IMR-90 (cell line): ENCODE data around the gene FN1. TPM values are rescaled to one million over a fixed set of nuclear protein-coding genes. Genes with fewer than 3 reads are reported as not detected.

Experiments used
- ATAC-seq: fragments of 200-7000 bp; cut with Tn5 transposase; 2 replicates; pipeline ENCODE4 v1.9.1; 2020; ENCODE audit warnings: low read depth, mild to moderate bottlenecking, moderate library complexity
- BruUV-seq: library from RNA; stranded (reverse); fragments of 400-500 nt; replicated peaks from 2 replicates; lab custom pipeline; 2021; lab: Mats Ljungman, UMichigan
- CTCF ChIA-PET: fragments of 300-600 bp; formaldehyde crosslinking; extraction: SDS; loops from one replicate; lab custom pipeline; 2021; ENCODE audit warnings: antibody characterized with exemption; lab: Yijun Ruan, JAX
- POLR2A ChIA-PET: fragments of 300-600 bp; sonication (Branson Sonifier 250); formaldehyde crosslinking; loops from one replicate; lab custom pipeline; 2022; ENCODE audit warnings: antibody characterized with exemption; ENCODE audit not compliant: unreplicated experiment; lab: Charles Lee
- DNase-seq: peaks from one replicate; pipeline ENCODE4 v3.0.0; 2013
- H2AFZ ChIP-seq: replicated peaks from 2 replicates; pipeline ENCODE3; 2013; ENCODE audit warnings: low read length, mild to moderate bottlenecking; ENCODE audit not compliant: poor library complexity
- H2AK5ac ChIP-seq: 2 replicates; pipeline ENCODE4 v1.6.1; 2013; ENCODE audit warnings: low read depth, low read length, inconsistent platforms
- H2AK9ac ChIP-seq: replicated peaks from 2 replicates; pipeline ENCODE3; 2013; ENCODE audit warnings: mild to moderate bottlenecking, low read depth, low read length, moderate library complexity; ENCODE audit not compliant: poor library complexity
- H2BK120ac ChIP-seq: 2 replicates; pipeline ENCODE4 v1.6.1; 2013; ENCODE audit warnings: low read depth, low read length, inconsistent platforms
- H2BK15ac ChIP-seq: 3 replicates; pipeline ENCODE4 v1.6.1; 2013; ENCODE audit warnings: low read depth, low read length, inconsistent platforms
- H2BK20ac ChIP-seq: 2 replicates; pipeline ENCODE4 v1.6.1; 2013; ENCODE audit warnings: low read depth, mild to moderate bottlenecking, inconsistent platforms, low read length, moderate library complexity
- H2BK5ac ChIP-seq: 2 replicates; pipeline ENCODE4 v1.6.1; 2013; ENCODE audit warnings: mild to moderate bottlenecking, low read depth, low read length, inconsistent platforms; ENCODE audit not compliant: poor library complexity, severe bottlenecking
- H3K14ac ChIP-seq: replicated peaks from 2 replicates; pipeline ENCODE4 v1.6.1; 2013; ENCODE audit warnings: low read depth, low read length, inconsistent platforms
- H3K18ac ChIP-seq: 2 replicates; pipeline ENCODE4 v1.6.1; 2013; ENCODE audit warnings: low read depth, low read length, control low read depth
- H3K23ac ChIP-seq: 2 replicates; pipeline ENCODE4 v1.6.1; 2013; ENCODE audit warnings: low read depth, low read length, inconsistent platforms
- H3K27ac ChIP-seq: 2 replicates; pipeline ENCODE4 v1.5.1; 2013; ENCODE audit warnings: mild to moderate bottlenecking, control low read depth, low read length; ENCODE audit not compliant: insufficient read depth
- H3K27me3 ChIP-seq: 2 replicates; pipeline ENCODE4 v1.6.1; 2013; ENCODE audit warnings: low read length; ENCODE audit not compliant: control insufficient read depth, insufficient read depth
- H3K36me3 ChIP-seq: 2 replicates; pipeline ENCODE4 v1.6.1; 2013; ENCODE audit warnings: low read length, mixed read lengths; ENCODE audit not compliant: control insufficient read depth, insufficient read depth
- H3K4ac ChIP-seq: 2 replicates; pipeline ENCODE4 v1.6.1; 2013; ENCODE audit warnings: low read depth, low read length, inconsistent platforms
- H3K4me1 ChIP-seq: 2 replicates; pipeline ENCODE4 v1.6.1; 2013; ENCODE audit warnings: low read length, mixed read lengths; ENCODE audit not compliant: control insufficient read depth, insufficient read depth
- H3K4me2 ChIP-seq: 2 replicates; pipeline ENCODE4 v1.6.1; 2013; ENCODE audit warnings: low read depth, mild to moderate bottlenecking, control low read depth, low read length, moderate library complexity
- H3K4me3 ChIP-seq: 2 replicates; pipeline ENCODE4 v1.5.1; 2013; ENCODE audit warnings: low read depth, mild to moderate bottlenecking, control low read depth, low read length, moderate library complexity; ENCODE audit not compliant: insufficient read depth
- H3K56ac ChIP-seq: 2 replicates; pipeline ENCODE4 v1.6.1; 2013; ENCODE audit warnings: low read length, inconsistent platforms; ENCODE audit not compliant: insufficient read depth; ENCODE audit errors: extremely low read depth
- H3K79me1 ChIP-seq, 2 experiments: 2 replicates each; pipeline ENCODE4 v1.6.1; 2013; ENCODE audit warnings: low read length in 2 of 2, inconsistent platforms in 1 of 2, low read depth in 1 of 2
- H3K9ac ChIP-seq: 2 replicates; pipeline ENCODE4 v1.6.1; 2013; ENCODE audit warnings: low read depth, low read length, control low read depth
- H3K9me1 ChIP-seq: 2 replicates; pipeline ENCODE4 v1.6.1; 2013; ENCODE audit warnings: low read length, inconsistent platforms; ENCODE audit not compliant: insufficient read depth
- H3K9me3 ChIP-seq: 2 replicates; pipeline ENCODE4 v1.6.1; 2013; ENCODE audit warnings: low read length; ENCODE audit not compliant: control insufficient read depth, insufficient read depth
- H4K20me1 ChIP-seq: 2 replicates; pipeline ENCODE4 v1.6.1; 2013; ENCODE audit warnings: low read length, inconsistent platforms; ENCODE audit not compliant: insufficient read depth
- H4K5ac ChIP-seq: 2 replicates; pipeline ENCODE4 v1.6.1; 2013; ENCODE audit warnings: mild to moderate bottlenecking, low read depth, low read length, control low read depth
- H4K8ac ChIP-seq, 2 experiments: 2 replicates each; pipeline ENCODE4 v1.6.1; 2013; ENCODE audit warnings: low read depth in 2 of 2, low read length in 2 of 2, control low read depth in 1 of 2, inconsistent platforms in 1 of 2
- H4K91ac ChIP-seq: 2 replicates; pipeline ENCODE4 v1.6.1; 2013; ENCODE audit warnings: low read depth, low read length, inconsistent platforms; ENCODE audit not compliant: insufficient read depth
- CEBPB ChIP-seq: IDR thresholded peaks from 2 replicates; pipeline ENCODE4 v1.6.1; 2012; ENCODE audit warnings: low read depth, low read length, improper control_type of control experiment
- ELK1 ChIP-seq: fragments of 150-350 bp; IDR thresholded peaks from 2 replicates; pipeline ENCODE4 v1.6.1; 2016; ENCODE audit warnings: low read depth, mild to moderate bottlenecking, low read length, moderate library complexity, borderline replicate concordance
- NFE2L2 ChIP-seq: fragments of 150-350 bp; IDR thresholded peaks from 2 replicates; pipeline ENCODE4 v1.6.1; 2016; ENCODE audit warnings: low read depth, mild to moderate bottlenecking, low read length
- WGBS, 2 experiments: methylation state at CpG; one replicate each; pipeline versions ENCODE4 v1.1.5 to v1.1.7; 2013; ENCODE audit warnings: missing lambda C conversion rate in 2 of 2; ENCODE audit not compliant: insufficient read length in 1 of 2; ENCODE audit errors: extremely low coverage in 2 of 2; 5-methylcytosine and 5-hydroxymethylcytosine counted together
- dilution Hi-C: fragments of 300-500 bp; cut with HindIII; formaldehyde crosslinking; loops from one replicate; pipeline ENCODE4 v1.14.3; 2018; ENCODE audit warnings: low sequenced_read_pairs; ENCODE audit not compliant: unreplicated experiment
- in situ Hi-C: fragments of 300-500 bp; cut with MboI; formaldehyde crosslinking; loops from 3 replicates; pipeline ENCODE4 v1.14.3; 2019; ENCODE audit warnings: low sequenced_read_pairs, inconsistent platforms, mixed read lengths
- intact Hi-C: fragments of 100-400 bp; cut with micrococcal nuclease; formaldehyde crosslinking; loops from 2 replicates; pipeline ENCODE4 v1.10.0; 2022
- polyA plus RNA-seq, 3 experiments: library from polyadenylated mRNA; depleted of rRNA; stranded (reverse); fragments of >200 nt; gene quantifications; 2 replicates each; pipeline ENCODE4 v1.2.3, GENCODE V29; 2012; ENCODE audit warnings: low replicate concordance in 1 of 3
- total RNA-seq: library from RNA; depleted of rRNA; stranded (reverse); fragments of >200 nt; gene quantifications from 2 replicates; pipeline ENCODE4 v1.2.3, GENCODE V29; 2012

The FN1 gene
- total and polyA plus RNA-seq, 2 of the 4 experiments (the other 2 are of a cell fraction) = 8,243 to 13,004 TPM

- POLR2A ChIA-PET = no interaction called here
- no peak for ATAC-seq
- in situ Hi-C loops = no loop called here
Measured at GRCh38 chr2:215356334-215356947, 79.4 kb downstream of the FN1 start.

More at GRCh38 chr2:215356334-215356947, 79.4 kb downstream of the FN1 start:
- CTCF ChIA-PET = no interaction called here
- TF ChIP-seq ELK1 (no peak), NFE2L2 (0 out of 2 replicates have a peak, but pooled peaks have one; percentile 1), CEBPB (peak; percentile 75)
- WGBS, 2 experiments = 51% methylated on average over 3 of the region's 7 CpGs; no CpG with 5 or more reads in 1 of the 2 experiments
- H3K27ac ChIP-seq = no peak overlapping the region
- H3K23ac ChIP-seq = no peak overlapping the region
- H2AK9ac ChIP-seq = no peak overlapping the region
- no peak overlapping the region for H2BK15ac ChIP-seq
- H3K56ac ChIP-seq = no peak overlapping the region
- dilution Hi-C loops = no loop called here
- no peaks in the 10 kb centered on the region; a peak in 1 of 4 replicates for H3K79me1 ChIP-seq
- H3K9me3 ChIP-seq = no peaks in the 10 kb centered on the region
- H3K9ac ChIP-seq = no peak overlapping the region
- H4K5ac ChIP-seq = no peak overlapping the region
- H3K9me1 ChIP-seq = peaks cover 2% of the 10 kb centered on the region; the same call in 1 of the 2 replicates
- H2BK120ac ChIP-seq = no peak overlapping the region
- H3K36me3 ChIP-seq = peaks cover 16% of the 10 kb centered on the region
- intact Hi-C loops = no loop called here
- peaks cover 3% of the 10 kb centered on the region; the same call in 1 of the 2 replicates for H3K4me1 ChIP-seq
- DNase-seq = no peak
- no peak overlapping the region for H3K18ac ChIP-seq
- no TSS peak for BruUV-seq
- no peak overlapping the region for H3K14ac ChIP-seq
- H2AFZ ChIP-seq = no peak overlapping the region
- no peak overlapping the region for H3K4me2 ChIP-seq
- no peaks in the 10 kb centered on the region for H3K27me3 ChIP-seq
- peaks cover 7% of the 10 kb centered on the region for H4K20me1 ChIP-seq
- H4K8ac ChIP-seq = no peak overlapping the region
- no peak overlapping the region for H2AK5ac ChIP-seq
- no peak overlapping the region for H3K4ac ChIP-seq
- H4K91ac ChIP-seq = no peak overlapping the region
- H2BK20ac ChIP-seq = no peak overlapping the region
- no peak overlapping the region for H3K4me3 ChIP-seq
- no peak overlapping the region for H2BK5ac ChIP-seq
